Measurements from ENCODE around the gene ADORA2B.

Gene ADORA2B

DNA sequence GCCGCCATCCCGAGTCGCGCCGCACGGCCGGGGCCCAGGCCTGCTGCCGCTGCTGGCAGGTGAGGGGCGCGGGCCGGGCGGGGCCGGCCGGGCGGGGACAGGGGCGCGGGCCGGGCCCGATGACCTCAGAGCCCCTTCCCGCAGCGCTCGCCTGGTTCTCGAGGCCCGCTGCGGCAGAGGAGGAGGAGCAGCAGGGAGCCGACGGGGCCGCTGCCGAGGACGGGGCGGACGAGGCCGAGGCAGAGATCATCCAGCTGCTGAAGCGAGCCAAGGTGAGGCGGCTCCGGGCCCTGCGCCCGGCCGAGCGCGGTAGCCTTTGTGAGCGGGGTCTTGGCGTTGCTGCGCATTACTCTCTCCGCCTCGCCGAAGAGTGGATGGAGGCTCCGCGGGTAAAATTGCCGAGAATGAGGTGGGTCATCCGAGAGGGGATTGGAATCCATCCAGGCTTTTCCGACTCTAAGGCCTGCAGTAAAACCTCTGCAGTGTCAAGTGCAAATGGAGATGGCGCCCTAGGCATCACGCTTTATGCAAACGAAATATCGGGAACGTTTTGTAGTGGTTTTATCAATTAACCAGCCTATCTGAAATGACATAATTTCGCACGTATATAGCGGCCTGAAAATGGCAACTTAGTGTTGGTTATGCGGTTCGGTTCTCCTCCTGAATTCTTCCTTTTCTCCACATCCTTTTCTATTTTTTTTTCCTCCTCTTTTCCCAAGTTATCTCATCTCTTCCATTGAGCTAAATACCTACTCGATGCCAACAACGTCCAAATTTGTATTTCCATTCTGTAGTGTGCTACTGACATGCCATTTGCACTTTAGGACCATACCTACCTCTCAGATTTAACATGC lies 55.3 kb downstream of the ADORA2B start:
- ChIA-PET POLR2A (interaction anchor here (0.5 to 2.8 kb wide), 19 partner anchors 9 to 352 kb away, joined by 3 to 33 read pairs (median 4); partner anchors contain the start of genes ADORA2B, NCOR1 and PIGL), CTCF (interaction anchor here (0.7 to 4.2 kb wide), 5 partner anchors 7 to 172 kb away, joined by 3 to 36 read pairs (median 4); partner anchors contain the start of gene ADORA2B)
- peak overlapping the region; percentile 89 for H3K4me3 ChIP-seq (ENCODE audit: low read depth, low read length)
- H3K27ac ChIP-seq (ENCODE audit: extremely low read depth, low read depth, low read length) = peak overlapping the region; percentile 97
- H3K36me3 ChIP-seq (ENCODE audit: control insufficient read depth in 2 of 2, insufficient read depth in 1 of 2, low read length in 2 of 2) = peaks cover 42 to 54% of the 10 kb centered on the region in 2 experiments
- H3K4me1 ChIP-seq (ENCODE audit: control insufficient read depth, insufficient read depth, low read length) = no peaks in the 10 kb centered on the region
- no peaks in the 10 kb centered on the region for H3K9me3 ChIP-seq (ENCODE audit: control insufficient read depth, insufficient read depth, low read depth, low read length)
- TF ChIP-seq ZNF146 (tag by site-specific recombination; IDR thresholded peaks at IDR 0.05) = 0 out of 2 replicates have a peak, but pooled peaks have one; percentile 2
- peak; percentile 62 for TF ChIP-seq ZNF366 (tag by site-specific recombination; conservative IDR thresholded peaks at IDR 0.05)
- peak; percentile 71; the same call in 1 of the 2 replicates for TF ChIP-seq ZSCAN5A (tag by site-specific recombination; IDR thresholded peaks at IDR 0.05)
- peak; percentile 79; the same call in 1 of the 2 replicates for TF ChIP-seq KLF8 (tag by site-specific recombination; IDR thresholded peaks at IDR 0.05)
- no peak for TF ChIP-seq HOXD13 (CRISPR knock-in tag; IDR thresholded peaks at IDR 0.05; ENCODE audit: borderline replicate concordance)
- TF ChIP-seq, protein P1, sequence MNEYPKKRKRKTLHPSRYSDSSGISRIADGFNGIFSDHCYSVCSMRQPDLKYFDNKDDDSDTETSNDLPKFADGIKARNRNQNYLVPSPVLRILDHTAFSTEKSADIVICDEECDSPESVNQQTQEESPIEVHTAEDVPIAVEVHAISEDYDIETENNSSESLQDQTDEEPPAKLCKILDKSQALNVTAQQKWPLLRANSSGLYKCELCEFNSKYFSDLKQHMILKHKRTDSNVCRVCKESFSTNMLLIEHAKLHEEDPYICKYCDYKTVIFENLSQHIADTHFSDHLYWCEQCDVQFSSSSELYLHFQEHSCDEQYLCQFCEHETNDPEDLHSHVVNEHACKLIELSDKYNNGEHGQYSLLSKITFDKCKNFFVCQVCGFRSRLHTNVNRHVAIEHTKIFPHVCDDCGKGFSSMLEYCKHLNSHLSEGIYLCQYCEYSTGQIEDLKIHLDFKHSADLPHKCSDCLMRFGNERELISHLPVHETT (tag by site-specific recombination; IDR thresholded peaks at IDR 0.05) = peak; percentile 38; the same call in 1 of the 2 replicates
- TF ChIP-seq, protein P2, sequence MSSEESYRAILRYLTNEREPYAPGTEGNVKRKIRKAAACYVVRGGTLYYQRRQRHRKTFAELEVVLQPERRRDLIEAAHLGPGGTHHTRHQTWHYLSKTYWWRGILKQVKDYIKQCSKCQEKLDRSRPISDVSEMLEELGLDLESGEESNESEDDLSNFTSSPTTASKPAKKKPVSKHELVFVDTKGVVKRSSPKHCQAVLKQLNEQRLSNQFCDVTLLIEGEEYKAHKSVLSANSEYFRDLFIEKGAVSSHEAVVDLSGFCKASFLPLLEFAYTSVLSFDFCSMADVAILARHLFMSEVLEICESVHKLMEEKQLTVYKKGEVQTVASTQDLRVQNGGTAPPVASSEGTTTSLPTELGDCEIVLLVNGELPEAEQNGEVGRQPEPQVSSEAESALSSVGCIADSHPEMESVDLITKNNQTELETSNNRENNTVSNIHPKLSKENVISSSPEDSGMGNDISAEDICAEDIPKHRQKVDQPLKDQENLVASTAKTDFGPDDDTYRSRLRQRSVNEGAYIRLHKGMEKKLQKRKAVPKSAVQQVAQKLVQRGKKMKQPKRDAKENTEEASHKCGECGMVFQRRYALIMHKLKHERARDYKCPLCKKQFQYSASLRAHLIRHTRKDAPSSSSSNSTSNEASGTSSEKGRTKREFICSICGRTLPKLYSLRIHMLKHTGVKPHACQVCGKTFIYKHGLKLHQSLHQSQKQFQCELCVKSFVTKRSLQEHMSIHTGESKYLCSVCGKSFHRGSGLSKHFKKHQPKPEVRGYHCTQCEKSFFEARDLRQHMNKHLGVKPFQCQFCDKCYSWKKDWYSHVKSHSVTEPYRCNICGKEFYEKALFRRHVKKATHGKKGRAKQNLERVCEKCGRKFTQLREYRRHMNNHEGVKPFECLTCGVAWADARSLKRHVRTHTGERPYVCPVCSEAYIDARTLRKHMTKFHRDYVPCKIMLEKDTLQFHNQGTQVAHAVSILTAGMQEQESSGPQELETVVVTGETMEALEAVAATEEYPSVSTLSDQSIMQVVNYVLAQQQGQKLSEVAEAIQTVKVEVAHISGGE (tag by site-specific recombination; conservative IDR thresholded peaks at IDR 0.05; ENCODE audit: low read depth) = 0 out of 2 replicates have a peak, but pooled peaks have one; percentile 11
- no peak for TF ChIP-seq ZNF830 (tag by site-specific recombination; IDR thresholded peaks at IDR 0.05; ENCODE audit: low read depth)
- peak; percentile 89 for TF ChIP-seq ZBTB17 (tag by site-specific recombination; IDR thresholded peaks at IDR 0.05)
- no peak for TF ChIP-seq ZNF670 (tag by site-specific recombination; IDR thresholded peaks at IDR 0.05; ENCODE audit: low read depth)
- TF ChIP-seq KLF7 (tag by site-specific recombination; IDR thresholded peaks at IDR 0.05; ENCODE audit: borderline replicate concordance) = 0 out of 2 replicates have a peak, but pooled peaks have one; percentile 21
- TF ChIP-seq ZNF510 (tag by site-specific recombination; IDR thresholded peaks at IDR 0.05; ENCODE audit: insufficient replicate concordance) = no peak
- TF ChIP-seq ZNF558 (tag by site-specific recombination; IDR thresholded peaks at IDR 0.05) = no peak
- TF ChIP-seq, protein P3, sequence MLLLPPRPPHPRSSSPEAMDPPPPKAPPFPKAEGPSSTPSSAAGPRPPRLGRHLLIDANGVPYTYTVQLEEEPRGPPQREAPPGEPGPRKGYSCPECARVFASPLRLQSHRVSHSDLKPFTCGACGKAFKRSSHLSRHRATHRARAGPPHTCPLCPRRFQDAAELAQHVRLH (tag by site-specific recombination; IDR thresholded peaks at IDR 0.05) = 0 out of 2 replicates have a peak, but pooled peaks have one; percentile 5
- TF ChIP-seq, protein P4, sequence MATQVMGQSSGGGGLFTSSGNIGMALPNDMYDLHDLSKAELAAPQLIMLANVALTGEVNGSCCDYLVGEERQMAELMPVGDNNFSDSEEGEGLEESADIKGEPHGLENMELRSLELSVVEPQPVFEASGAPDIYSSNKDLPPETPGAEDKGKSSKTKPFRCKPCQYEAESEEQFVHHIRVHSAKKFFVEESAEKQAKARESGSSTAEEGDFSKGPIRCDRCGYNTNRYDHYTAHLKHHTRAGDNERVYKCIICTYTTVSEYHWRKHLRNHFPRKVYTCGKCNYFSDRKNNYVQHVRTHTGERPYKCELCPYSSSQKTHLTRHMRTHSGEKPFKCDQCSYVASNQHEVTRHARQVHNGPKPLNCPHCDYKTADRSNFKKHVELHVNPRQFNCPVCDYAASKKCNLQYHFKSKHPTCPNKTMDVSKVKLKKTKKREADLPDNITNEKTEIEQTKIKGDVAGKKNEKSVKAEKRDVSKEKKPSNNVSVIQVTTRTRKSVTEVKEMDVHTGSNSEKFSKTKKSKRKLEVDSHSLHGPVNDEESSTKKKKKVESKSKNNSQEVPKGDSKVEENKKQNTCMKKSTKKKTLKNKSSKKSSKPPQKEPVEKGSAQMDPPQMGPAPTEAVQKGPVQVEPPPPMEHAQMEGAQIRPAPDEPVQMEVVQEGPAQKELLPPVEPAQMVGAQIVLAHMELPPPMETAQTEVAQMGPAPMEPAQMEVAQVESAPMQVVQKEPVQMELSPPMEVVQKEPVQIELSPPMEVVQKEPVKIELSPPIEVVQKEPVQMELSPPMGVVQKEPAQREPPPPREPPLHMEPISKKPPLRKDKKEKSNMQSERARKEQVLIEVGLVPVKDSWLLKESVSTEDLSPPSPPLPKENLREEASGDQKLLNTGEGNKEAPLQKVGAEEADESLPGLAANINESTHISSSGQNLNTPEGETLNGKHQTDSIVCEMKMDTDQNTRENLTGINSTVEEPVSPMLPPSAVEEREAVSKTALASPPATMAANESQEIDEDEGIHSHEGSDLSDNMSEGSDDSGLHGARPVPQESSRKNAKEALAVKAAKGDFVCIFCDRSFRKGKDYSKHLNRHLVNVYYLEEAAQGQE (tag by site-specific recombination; IDR thresholded peaks at IDR 0.05) = no peak
- 0 out of 2 replicates have a peak, but pooled peaks have one; percentile 22 for TF ChIP-seq ZNF335 (tag by site-specific recombination; conservative IDR thresholded peaks at IDR 0.05)
- 0 out of 2 replicates have a peak, but pooled peaks have one; percentile 7 for TF ChIP-seq ZXDB (tag by site-specific recombination; IDR thresholded peaks at IDR 0.05)
- TF ChIP-seq, protein P5, sequence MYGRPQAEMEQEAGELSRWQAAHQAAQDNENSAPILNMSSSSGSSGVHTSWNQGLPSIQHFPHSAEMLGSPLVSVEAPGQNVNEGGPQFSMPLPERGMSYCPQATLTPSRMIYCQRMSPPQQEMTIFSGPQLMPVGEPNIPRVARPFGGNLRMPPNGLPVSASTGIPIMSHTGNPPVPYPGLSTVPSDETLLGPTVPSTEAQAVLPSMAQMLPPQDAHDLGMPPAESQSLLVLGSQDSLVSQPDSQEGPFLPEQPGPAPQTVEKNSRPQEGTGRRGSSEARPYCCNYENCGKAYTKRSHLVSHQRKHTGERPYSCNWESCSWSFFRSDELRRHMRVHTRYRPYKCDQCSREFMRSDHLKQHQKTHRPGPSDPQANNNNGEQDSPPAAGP (tag by site-specific recombination; IDR thresholded peaks at IDR 0.05) = peak; percentile 65; the same call in 1 of the 2 replicates
- 0 out of 2 replicates have a peak, but pooled peaks have one; percentile 10 for TF ChIP-seq ZNF629 (tag by site-specific recombination; IDR thresholded peaks at IDR 0.05)
- TF ChIP-seq KLF1 (tag by site-specific recombination; IDR thresholded peaks at IDR 0.05) = peak; percentile 10; the same call in 1 of the 2 replicates
- TF ChIP-seq ZNF777 (tag by site-specific recombination; IDR thresholded peaks at IDR 0.05; ENCODE audit: borderline replicate concordance) = peak; percentile 63; the same call in 1 of the 2 replicates
- TF ChIP-seq ZNF324 (tag by site-specific recombination; IDR thresholded peaks at IDR 0.05) = no peak
- 0 out of 2 replicates have a peak, but pooled peaks have one; percentile 11 for TF ChIP-seq ZNF600 (tag by site-specific recombination; IDR thresholded peaks at IDR 0.05)
- TF ChIP-seq ZEB2 (tag by site-specific recombination; IDR thresholded peaks at IDR 0.05) = peak; percentile 33; the same call in 1 of the 2 replicates

All from HEK293 (cell line).